T-helper 9 cell (primary cell): ENCODE results near the gene DLX4.
A peak's percentile ranks its signal among the peaks of the same experiment; 100 is the strongest.

Experiments used
- DNase-seq: peaks from one replicate; pipeline ENCODE4 v3.0.0-alpha.2; 2020

The DLX4 gene

DNA sequence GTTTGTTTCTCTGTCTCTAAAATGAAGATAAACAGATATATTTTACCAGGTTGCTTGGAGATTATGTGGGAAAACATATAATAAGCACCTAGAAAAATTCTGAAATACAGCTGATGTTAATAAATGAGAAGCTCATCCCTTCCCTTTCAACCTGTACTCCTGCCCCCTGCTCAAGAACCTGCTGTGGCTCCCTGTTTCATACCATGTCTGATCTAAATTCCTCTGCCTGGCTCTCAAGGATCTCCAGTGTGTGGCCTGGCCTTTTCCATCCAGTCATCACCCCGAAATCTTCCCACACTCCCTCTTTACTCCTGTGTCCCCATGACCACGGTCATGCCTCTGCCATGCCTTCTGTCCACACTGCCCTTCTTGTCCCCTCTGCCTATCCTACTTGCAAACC lies 19.4 kb upstream of the DLX4 start:
- DNase-seq: no peak

GRCh38 chr17:49951362-49952082 lies 17.5 kb upstream of the DLX4 start:
- no peak for DNase-seq

DNA sequence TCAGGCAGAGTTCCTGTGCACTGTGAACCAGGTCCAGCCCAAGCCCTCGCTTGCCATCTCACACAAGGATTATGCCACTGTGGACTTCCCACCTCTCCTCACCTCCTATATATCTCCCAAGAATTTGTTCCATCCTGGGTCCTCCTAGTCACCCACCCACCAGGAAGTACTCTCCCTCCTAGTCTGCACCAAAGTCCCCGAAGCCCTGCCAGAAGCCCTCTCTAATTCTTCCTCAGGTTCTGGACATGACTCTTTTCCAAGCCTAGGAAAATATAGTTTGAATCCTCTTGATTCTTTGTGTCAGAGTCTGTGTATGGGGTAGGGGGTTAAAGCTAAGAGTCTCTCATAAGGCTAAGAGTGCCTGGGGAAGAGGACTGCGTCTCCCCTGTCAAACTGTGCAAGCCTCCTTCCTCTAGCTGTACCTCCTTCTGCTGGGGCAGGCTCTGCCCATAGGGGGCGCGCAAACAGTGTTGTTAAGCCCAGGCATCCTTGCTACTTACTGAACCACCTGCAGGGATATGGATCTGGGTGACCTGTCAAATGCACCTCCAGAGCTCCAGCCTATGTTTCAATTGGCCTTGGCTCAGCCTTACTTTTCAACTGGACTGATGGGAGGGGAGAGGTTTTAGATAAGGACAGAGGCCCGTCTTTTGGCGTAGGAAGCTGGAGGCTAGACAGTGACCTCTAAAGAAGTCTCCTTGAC lies 16.6 kb upstream of the DLX4 start:
- DNase-seq: peak; percentile 77

GRCh38 chr17:49952912-49953497 lies 16.0 kb upstream of the DLX4 start:
- no peak for DNase-seq

GRCh38 chr17:49955157-49955556 lies 13.8 kb upstream of the DLX4 start:
- DNase-seq: no peak

DNA sequence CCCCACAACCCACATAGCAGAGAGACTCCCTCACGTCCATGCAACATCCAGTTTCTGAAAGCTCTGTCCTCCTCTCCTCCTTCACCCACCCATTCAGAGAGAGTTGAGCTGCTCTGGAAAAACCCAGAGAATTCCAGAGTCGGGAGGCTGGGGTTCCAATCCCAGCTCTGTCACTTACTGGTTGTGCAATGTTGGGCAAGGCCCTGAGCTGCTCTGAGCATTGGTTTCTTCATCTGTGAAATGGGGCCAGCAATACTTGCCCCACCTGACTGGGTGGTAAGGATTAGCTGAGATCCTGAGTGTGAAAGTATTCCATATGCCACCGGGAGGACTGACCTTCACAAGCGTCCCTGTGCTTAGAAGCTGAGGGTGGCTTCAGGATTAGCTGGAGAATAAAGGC lies 12.2 kb upstream of the DLX4 start:
- DNase-seq: no peak

DNA sequence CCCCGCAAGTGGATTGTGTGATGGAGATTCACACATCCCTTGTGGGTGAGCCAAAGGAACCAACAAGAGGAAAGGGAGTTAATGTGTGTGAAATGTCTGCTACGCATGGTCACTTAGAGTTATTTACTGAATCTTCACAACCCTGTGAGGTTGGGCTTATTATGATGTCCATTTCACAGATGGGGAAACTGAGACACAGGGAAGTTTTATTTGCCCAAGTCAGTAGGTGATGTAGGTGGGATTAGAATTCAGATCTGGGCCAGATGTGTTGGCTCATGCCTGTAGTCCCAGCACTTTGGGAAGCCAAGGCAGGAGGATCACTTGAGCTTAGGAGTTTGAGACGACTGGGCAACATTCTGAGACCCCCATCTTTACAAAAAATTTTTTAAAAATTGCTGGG lies 11.6 kb upstream of the DLX4 start:
- no peak for DNase-seq

GRCh38 chr17:49958723-49959122 lies 10.3 kb upstream of the DLX4 start:
- no peak for DNase-seq

DNA sequence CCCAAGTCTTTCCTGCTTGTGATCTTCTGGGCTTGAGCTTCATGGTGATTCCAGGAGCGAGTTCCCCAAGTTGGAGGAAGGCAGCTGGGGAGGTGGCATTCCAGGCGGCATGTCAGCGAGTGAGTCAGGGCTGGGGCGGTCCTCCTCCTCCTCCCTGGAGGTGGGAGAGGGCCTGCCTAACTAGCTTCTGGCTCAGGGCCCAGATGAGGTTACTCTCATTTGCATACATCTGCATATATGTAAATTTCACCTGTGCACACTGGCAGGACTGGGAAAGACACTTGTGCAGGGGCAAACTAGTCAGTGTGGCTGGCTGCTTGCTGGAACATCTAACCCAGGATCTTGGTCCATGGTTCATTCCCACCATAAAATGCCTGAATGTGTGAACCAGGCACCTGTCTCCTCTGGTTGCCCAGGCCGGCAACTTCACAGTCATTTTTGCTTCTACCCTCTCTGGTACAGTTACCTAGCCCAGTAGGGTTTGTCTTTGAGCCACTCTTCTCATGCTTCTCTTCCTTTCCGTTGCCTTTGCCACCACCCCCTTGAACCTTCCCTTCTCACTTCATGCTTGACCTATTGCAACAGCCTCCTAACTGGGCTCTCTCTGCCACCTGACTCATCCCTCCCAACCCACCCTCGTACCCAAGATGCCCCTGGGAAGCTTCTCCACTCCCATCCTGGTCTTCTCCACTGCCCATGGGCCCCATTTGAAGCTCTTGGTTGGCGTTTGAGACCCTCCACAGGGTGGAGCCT lies 9.6 kb upstream of the DLX4 start:
- DNase-seq: no peak

GRCh38 chr17:49962599-49963308 lies 6.2 kb upstream of the DLX4 start:
- DNase-seq: no peak

GRCh38 chr17:49963309-49963625 lies 5.7 kb upstream of the DLX4 start:
- DNase-seq: no peak

DNA sequence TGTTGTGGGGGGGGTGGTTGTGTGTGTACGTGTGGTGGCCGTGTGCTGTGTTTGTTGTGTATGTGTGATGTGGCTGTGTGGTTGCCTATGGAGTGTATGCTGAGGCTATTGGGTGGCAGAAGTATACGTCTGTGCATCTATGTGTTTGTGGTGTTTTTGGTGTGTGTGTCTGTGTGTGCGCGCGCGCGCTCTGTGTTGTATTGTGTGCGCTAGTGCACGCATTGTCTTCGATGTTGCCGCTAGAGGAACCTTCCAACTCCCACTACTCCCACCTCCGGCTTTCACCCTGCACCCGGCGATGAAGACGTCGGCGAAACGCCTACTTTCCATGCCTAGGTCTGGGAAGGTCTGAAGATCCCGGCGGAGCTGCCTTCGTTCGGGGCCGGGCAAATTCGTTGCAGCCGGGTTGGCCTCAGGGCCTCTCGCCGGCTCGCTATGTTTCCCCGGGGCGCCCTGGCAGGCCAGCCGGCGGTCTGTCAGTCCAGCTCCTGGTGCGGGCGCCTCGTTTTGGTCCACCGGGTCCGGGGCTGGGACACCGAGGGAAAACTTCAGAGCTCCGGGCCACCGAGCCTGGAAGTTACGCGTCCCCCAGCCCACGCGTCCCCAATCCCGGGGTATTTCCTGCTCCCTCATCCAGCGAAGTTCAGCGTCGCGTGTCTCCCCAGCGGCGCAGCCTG lies 5.2 kb upstream of the DLX4 start:
- no peak for DNase-seq

DNA sequence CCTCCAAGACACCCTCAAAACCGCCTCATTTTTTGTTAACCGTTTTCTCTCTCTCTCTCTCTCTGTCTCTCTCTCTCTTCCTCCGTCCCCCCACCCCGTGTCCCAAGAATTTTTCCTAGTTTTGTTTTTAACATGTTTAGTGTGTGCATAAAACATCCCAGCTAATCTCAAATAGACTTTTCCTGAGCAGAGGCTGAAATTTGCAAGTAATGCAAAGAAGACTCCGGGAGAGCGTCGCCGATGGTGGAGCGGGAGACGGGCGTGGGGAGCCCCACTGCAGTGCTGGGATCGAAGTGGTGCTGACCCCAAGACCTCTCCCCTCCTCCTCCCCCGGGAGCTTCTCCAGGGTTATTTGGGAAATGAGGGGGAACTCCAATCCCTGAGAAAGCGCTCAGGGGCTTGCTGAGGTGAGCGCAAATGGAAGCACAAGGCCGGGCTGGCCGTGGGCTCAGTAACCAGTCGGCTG lies 4.7 kb upstream of the DLX4 start:
- no peak for DNase-seq

- no peak for DNase-seq
Observed at GRCh38 chr17:49964769-49965523, 4.0 kb upstream of the DLX4 start.

DNA sequence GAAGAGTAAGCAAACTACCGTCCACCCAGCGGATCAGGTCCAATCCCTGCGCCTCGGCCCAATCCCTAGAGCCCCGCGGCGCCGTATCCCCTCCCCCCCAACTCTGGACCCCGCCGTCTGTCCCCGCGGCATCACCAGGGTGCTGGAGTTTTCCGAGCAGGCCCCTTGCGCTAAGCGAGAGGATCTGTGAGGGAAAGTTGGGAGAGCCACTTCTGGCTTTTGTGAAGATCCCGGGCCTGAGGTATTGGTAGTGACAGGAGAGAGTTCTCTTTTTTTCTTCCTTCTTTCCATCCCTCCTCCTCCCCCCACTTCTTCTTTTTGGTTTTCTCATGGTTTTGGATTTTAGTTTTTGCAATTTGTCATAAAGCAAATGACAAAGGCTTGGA lies 3.5 kb upstream of the DLX4 start:
- DNase-seq: no peak

- DNase-seq: no peak
Observed at GRCh38 chr17:49966767-49967166, 2.2 kb upstream of the DLX4 start.

DNA sequence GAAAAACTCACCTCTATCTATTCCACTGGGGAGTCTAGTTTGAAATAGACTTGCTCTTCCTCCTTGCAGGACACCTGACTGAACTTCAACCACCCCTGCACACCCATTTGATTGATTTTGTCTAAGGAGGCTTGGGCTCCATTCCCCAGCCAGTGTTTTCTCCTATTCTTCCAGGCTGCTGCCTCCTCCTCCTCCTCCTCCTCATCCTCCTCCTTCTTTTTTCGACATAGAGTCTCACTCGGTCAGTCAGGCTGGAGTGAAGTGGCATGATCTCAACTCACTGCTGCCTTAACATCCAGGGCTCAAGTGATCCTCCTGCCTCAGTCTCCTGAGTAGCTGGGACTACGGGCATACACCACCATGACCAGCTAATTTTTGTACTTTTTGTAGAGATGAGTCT lies 1.8 kb upstream of the DLX4 start:
- DNase-seq: no peak

DNA sequence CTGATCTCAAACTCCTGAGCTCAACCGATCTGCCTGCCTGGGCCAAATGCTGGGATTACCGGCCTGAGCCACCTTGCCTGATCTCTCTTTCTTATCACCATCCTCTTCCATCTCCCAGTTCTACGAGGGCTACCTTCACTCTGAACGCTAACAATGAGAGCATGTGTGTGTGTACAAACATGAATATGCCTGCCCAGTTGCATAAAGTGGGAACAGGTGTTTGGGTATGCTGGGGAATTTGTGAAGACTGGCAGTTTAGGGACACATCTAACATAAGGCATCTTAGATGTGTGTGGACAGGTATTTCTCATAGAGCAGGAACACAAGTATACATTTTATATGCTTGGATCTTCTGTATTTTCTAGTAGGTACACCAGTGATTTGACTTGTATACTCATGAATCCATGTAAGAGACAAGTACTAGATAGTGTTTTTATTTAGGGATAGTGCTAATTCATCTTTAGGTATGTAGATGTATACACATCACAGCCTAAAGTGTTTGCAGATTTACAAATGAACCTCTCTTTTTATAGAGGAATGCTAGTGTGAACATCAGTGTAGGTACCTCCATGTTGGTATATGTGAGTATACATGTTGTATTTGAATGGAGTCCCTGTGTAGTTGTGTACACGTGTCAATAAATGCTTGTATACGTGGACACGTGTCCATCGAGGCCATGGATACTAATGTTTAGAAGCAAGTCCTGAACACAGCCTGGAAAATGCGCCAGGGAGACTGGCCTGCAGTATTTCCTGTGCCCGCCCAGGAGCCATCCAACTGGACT lies 1.2 kb upstream of the DLX4 start:
- no peak for DNase-seq

- peak; percentile 47 for DNase-seq
Observed at GRCh38 chr17:49968405-49969133, 421 bp upstream of the DLX4 start.

- DNase-seq: no peak
Observed at GRCh38 chr17:49969795-49970389, 902 bp downstream of the DLX4 start.
